ENCODE results near the gene FABP2.

GRCh38 chr4:119281393-119281792, 40.5 kb downstream of the FABP2 start:
- TF ChIP-seq CTCF (IDR thresholded peaks at IDR 0.05; ENCODE audit: low read length) (no peak), EZH2 (optimal IDR thresholded peaks at IDR 0.05; ENCODE audit: low read depth, low read length) (no peak), EZH2phosphoT487 (IDR thresholded peaks at IDR 0.05; ENCODE audit: low read length) (no peak)

All from MM.1S (cell line).